Caco-2 (cell line): ENCODE measurements around the gene ZBTB7A. TPM values are rescaled to one million over a fixed set of nuclear protein-coding genes. Genes with fewer than 3 reads are reported as not detected.

Experiments
- BruUV-seq: library from RNA; stranded (reverse); fragments of 400-500 nt; replicated peaks from 2 replicates; lab custom pipeline; 2021; lab: Mats Ljungman, UMichigan
- CTCF ChIA-PET: fragments of 300-600 bp; sonication (Branson Sonifier 250); formaldehyde crosslinking; loops from one replicate; lab custom pipeline; 2022; ENCODE audit warnings: antibody characterized with exemption; lab: Charles Lee
- POLR2A ChIA-PET: fragments of 300-600 bp; sonication (Branson Sonifier 250); formaldehyde crosslinking; loops from one replicate; lab custom pipeline; 2022; ENCODE audit warnings: antibody characterized with exemption; lab: Charles Lee
- DNase-seq, 2 experiments: peaks; one replicate each; pipeline versions ENCODE4 v3.0.0 to v3.0.0-alpha.2; 2020 to 2022
- H3K27me3 ChIP-seq: replicated peaks from 2 replicates; pipeline ENCODE4 v1.6.0; 2011; ENCODE audit warnings: low read length; ENCODE audit not compliant: control insufficient read depth, insufficient read depth
- H3K36me3 ChIP-seq: 2 replicates; pipeline ENCODE4 v1.5.1; 2011; ENCODE audit warnings: low read length; ENCODE audit not compliant: control insufficient read depth, insufficient read depth
- H3K4me1 ChIP-seq: fragments of 250-450 bp; sonication (Bioruptor Pico); 2 replicates; pipeline ENCODE4 v1.5.1; 2020; ENCODE audit warnings: mild to moderate bottlenecking
- H3K4me3 ChIP-seq: 2 replicates; pipeline ENCODE4 v1.5.1; 2011; ENCODE audit warnings: low read depth, mild to moderate bottlenecking, control low read depth, low read length
- H3K9me3 ChIP-seq: fragments of 250-450 bp; sonication (Bioruptor Pico); 2 replicates; pipeline ENCODE4 v1.5.1; 2020; ENCODE audit warnings: mild to moderate bottlenecking, moderate library complexity
- H3K27ac Mint-ChIP-seq: one replicate; pipeline ENCODE4 v1.8.0; 2022; ENCODE audit warnings: mixed read lengths; ENCODE audit not compliant: unreplicated experiment
- H3K27me3 Mint-ChIP-seq: one replicate; pipeline ENCODE4 v1.8.0; 2022; ENCODE audit warnings: mixed read lengths; ENCODE audit not compliant: insufficient read depth, unreplicated experiment
- H3K36me3 Mint-ChIP-seq: one replicate; pipeline ENCODE4 v1.8.0; 2022; ENCODE audit warnings: mild to moderate bottlenecking, mixed read lengths; ENCODE audit not compliant: insufficient read depth, unreplicated experiment
- H3K4me1 Mint-ChIP-seq: one replicate; pipeline ENCODE4 v1.8.0; 2022; ENCODE audit warnings: low read depth, mixed read lengths; ENCODE audit not compliant: unreplicated experiment
- H3K4me3 Mint-ChIP-seq: one replicate; pipeline ENCODE4 v1.8.0; 2022; ENCODE audit warnings: mild to moderate bottlenecking, moderate library complexity, mixed read lengths; ENCODE audit not compliant: unreplicated experiment
- H3K9me3 Mint-ChIP-seq: one replicate; pipeline ENCODE4 v1.8.0; 2022; ENCODE audit warnings: mixed read lengths; ENCODE audit not compliant: unreplicated experiment
- intact Hi-C: fragments of 100-400 bp; cut with micrococcal nuclease; formaldehyde crosslinking; loops from one replicate; pipeline ENCODE4 v1.10.0; 2022; ENCODE audit not compliant: unreplicated experiment
- total RNA-seq: library from RNA; stranded (reverse); gene quantifications from 2 replicates; pipeline ENCODE4 v1.2.3, GENCODE V29; 2022
- TF ChIP-seq, protein P1 (sequence below), 2 experiments: fragments of 200-600 bp in 1 of 2; IDR thresholded peaks; 1 replicate in 1 of 2; 2 replicates in 1 of 2; pipeline versions ENCODE4 v1.5.1 to v1.8.0; 2011 to 2022; ENCODE audit warnings: antibody characterized with exemption in 1 of 2, control low read depth in 1 of 2, inconsistent platforms in 1 of 2, low read depth in 1 of 2, low read length in 1 of 2, mild to moderate bottlenecking in 1 of 2, moderate library complexity in 1 of 2; ENCODE audit not compliant: insufficient read depth in 1 of 2, severe bottlenecking in 1 of 2, unreplicated experiment in 1 of 2

The ZBTB7A gene
- total RNA-seq, 1 experiment from 2014 or later: 11.9 TPM

DNA sequence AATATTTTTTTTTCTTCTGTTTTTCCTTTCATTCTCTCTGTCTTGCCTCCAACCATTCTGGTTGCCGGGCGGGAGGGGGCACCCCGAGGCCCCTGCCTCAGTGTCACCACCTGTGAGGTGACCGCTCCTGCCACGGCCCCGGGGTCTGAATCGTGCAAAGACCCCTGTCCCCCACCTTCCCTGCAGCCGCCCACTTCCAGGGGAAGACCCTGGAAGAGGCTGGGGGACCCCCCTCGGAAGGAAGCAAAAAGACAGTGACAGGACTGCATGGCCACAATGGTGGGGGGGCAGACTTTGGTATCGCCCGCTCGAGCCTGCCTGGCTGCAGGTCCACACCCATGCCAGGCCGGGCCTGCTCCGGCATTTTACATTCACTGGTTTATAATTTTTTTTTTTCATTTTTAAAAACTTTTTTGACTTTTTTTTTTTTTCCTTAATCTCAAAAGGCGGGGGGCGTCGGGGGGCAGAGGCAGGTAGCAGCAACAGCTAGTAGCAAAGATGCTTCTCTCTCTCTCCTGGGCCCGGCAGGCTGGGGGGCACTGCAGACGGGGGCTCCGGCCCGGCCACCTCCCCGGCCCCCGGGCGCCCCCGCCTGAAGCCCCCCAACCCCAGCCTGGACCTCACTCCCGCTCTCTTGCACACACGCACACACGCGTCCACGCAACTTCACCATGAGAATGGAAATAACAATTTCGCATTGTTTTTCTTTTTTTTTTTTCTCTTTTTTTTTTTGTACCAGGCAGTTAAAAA lies 22.6 kb downstream of the ZBTB7A start:
- H3K4me1 ChIP-seq: no peaks in the 10 kb centered on the region
- DNase-seq: no peak
- H3K36me3 ChIP-seq: no peaks in the 10 kb centered on the region
- H3K36me3 Mint-ChIP-seq: peaks cover 88% of the 10 kb centered on the region
- no peak overlapping the region for H3K4me3 Mint-ChIP-seq
- BruUV-seq: no TSS peak
- no peak overlapping the region for H3K27ac Mint-ChIP-seq
- no peaks in the 10 kb centered on the region for H3K27me3 Mint-ChIP-seq
- ChIA-PET CTCF (interaction anchor here (0.6 to 0.7 kb wide), 2 partner anchors 19 to 68 kb away, joined by 3 to 5 read pairs; no protein-coding TSS in a partner anchor), POLR2A (no interaction called here)
- no peaks in the 10 kb centered on the region for H3K9me3 Mint-ChIP-seq
- TF ChIP-seq, protein P1, sequence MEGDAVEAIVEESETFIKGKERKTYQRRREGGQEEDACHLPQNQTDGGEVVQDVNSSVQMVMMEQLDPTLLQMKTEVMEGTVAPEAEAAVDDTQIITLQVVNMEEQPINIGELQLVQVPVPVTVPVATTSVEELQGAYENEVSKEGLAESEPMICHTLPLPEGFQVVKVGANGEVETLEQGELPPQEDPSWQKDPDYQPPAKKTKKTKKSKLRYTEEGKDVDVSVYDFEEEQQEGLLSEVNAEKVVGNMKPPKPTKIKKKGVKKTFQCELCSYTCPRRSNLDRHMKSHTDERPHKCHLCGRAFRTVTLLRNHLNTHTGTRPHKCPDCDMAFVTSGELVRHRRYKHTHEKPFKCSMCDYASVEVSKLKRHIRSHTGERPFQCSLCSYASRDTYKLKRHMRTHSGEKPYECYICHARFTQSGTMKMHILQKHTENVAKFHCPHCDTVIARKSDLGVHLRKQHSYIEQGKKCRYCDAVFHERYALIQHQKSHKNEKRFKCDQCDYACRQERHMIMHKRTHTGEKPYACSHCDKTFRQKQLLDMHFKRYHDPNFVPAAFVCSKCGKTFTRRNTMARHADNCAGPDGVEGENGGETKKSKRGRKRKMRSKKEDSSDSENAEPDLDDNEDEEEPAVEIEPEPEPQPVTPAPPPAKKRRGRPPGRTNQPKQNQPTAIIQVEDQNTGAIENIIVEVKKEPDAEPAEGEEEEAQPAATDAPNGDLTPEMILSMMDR (IDR thresholded peaks at IDR 0.05; ENCODE audit: insufficient read depth in 1 of 2, low read depth in 1 of 2, low read length in 1 of 2, severe bottlenecking in 1 of 2, unreplicated experiment in 1 of 2): no peak
- H3K27me3 ChIP-seq: no peaks in the 10 kb centered on the region
- H3K4me3 ChIP-seq: no peak overlapping the region
- H3K9me3 ChIP-seq: no peaks in the 10 kb centered on the region
- no peaks in the 10 kb centered on the region for H3K4me1 Mint-ChIP-seq
- intact Hi-C loops: no loop called here

DNA sequence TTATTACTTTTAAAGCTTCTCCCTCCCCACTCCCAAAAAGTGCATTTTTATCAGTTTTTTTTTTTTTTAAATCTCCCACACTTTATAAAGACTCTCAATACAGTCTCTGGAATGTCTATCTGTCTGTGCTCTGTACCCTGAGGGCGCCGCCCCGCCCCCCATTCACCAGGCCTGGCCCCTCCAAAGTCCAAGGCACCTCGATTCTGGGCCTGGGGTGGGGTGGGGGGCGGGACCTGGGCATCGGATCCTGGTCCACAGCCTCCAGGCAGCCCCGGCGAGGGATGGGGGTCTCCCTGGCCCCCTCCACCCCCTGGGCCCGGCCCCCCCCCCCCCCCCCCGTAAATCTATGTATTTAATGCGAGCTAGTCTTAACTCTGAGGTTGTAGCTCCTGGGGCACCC lies 23.3 kb downstream of the ZBTB7A start:
- POLR2A ChIA-PET: no interaction called here
- intact Hi-C loops: no loop called here
- CTCF ChIA-PET: interaction anchor here (0.6 kb wide), 1 partner anchor 20 kb away, joined by 5 read pairs; no protein-coding TSS in a partner anchor
- Mint-ChIP-seq H3K4me1 (no peaks in the 10 kb centered on the region), H3K4me3 (no peak overlapping the region), H3K27ac (peak overlapping the region; percentile 55), H3K36me3 (peaks cover 88% of the 10 kb centered on the region), H3K27me3 (no peaks in the 10 kb centered on the region), H3K9me3 (no peaks in the 10 kb centered on the region)
- H3K9me3 ChIP-seq: no peaks in the 10 kb centered on the region
- DNase-seq: no peak
- TF ChIP-seq, protein P1 (IDR thresholded peaks at IDR 0.05; ENCODE audit: insufficient read depth in 1 of 2, low read depth in 1 of 2, low read length in 1 of 2, severe bottlenecking in 1 of 2, unreplicated experiment in 1 of 2): no peak
- no peaks in the 10 kb centered on the region for H3K4me1 ChIP-seq
- H3K36me3 ChIP-seq: no peaks in the 10 kb centered on the region
- no TSS peak for BruUV-seq
- H3K27me3 ChIP-seq: no peaks in the 10 kb centered on the region
- H3K4me3 ChIP-seq: no peak overlapping the region

DNA sequence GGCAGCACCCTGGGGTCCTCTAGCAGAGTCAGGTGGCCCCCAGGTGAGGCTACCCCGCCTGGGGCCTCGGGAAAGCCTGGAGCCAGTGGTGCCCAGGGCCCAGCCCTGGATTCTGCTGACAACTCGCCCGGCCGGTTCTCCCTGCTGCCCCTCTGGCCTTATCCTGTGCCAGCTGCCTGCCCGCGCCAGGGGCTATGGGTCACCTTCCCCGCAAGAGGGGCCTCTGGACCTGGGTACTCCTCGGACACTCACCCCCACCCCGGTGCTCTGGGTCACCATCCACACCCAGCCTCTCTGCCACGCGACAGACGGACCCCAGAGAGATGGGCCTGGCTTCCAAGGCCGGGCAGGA lies 24.0 kb downstream of the ZBTB7A start:
- TF ChIP-seq, protein P1 (IDR thresholded peaks at IDR 0.05; ENCODE audit: insufficient read depth in 1 of 2, low read depth in 1 of 2, low read length in 1 of 2, severe bottlenecking in 1 of 2, unreplicated experiment in 1 of 2): no peak
- Histone ChIP-seq H3K9me3 (no peaks in the 10 kb centered on the region), H3K36me3 (no peaks in the 10 kb centered on the region), H3K4me1 (no peaks in the 10 kb centered on the region), H3K4me3 (no peak overlapping the region), H3K27me3 (no peaks in the 10 kb centered on the region)
- peaks cover 88% of the 10 kb centered on the region for H3K36me3 Mint-ChIP-seq
- H3K27ac Mint-ChIP-seq: no peak overlapping the region
- DNase-seq: no peak
- H3K9me3 Mint-ChIP-seq: no peaks in the 10 kb centered on the region
- BruUV-seq: no TSS peak
- intact Hi-C loops: no loop called here
- H3K27me3 Mint-ChIP-seq: no peaks in the 10 kb centered on the region
- H3K4me3 Mint-ChIP-seq: no peak overlapping the region
- CTCF ChIA-PET: no interaction called here
- H3K4me1 Mint-ChIP-seq: no peaks in the 10 kb centered on the region
- POLR2A ChIA-PET: no interaction called here
